ENCODE results near the gene PDZD7. TPM values are rescaled to one million over a fixed set of nuclear protein-coding genes. Genes with fewer than 3 reads are reported as not detected.

PDZD7 gene
- total and polyA plus RNA-seq, 2 of the 8 experiments (the other 6 are each of a cell fraction or from before 2014, with no cell fraction given), result 0.88 to 1.6 TPM

GRCh38 chr10:100966887-100967286, 64.0 kb downstream of the PDZD7 start (continued):
- TF ChIP-seq ATF2 (IDR thresholded peaks at IDR 0.05; ENCODE audit: low read length), result no peak
- no peak for TF ChIP-seq NRF1 (IDR thresholded peaks at IDR 0.05; ENCODE audit: low read depth, low read length)
- TF ChIP-seq BACH1 (IDR thresholded peaks at IDR 0.05; ENCODE audit: low read length), result no peak
- no peak for TF ChIP-seq CBX8 (IDR thresholded peaks at IDR 0.05; ENCODE audit: borderline replicate concordance, low read depth, low read length)
- TF ChIP-seq ASH2L (IDR thresholded peaks at IDR 0.05; ENCODE audit: low read length), result no peak
- no peak for TF ChIP-seq SP1 (IDR thresholded peaks at IDR 0.05; ENCODE audit: low read depth, low read length)
- TF ChIP-seq JUN (IDR thresholded peaks at IDR 0.05; ENCODE audit: low read depth, low read length), result no peak
- no peak for TF ChIP-seq KDM4A (IDR thresholded peaks at IDR 0.05; ENCODE audit: low read depth, low read length, severe bottlenecking)

Data from H1 (cell line).